Embryonic facial prominence (tissue), 1 donor: ENCODE data around the gene RBM33.

Experiments used
- DNase-seq: peaks from one replicate; pipeline ENCODE4 v3.0.0-alpha.2; 2016; ENCODE audit errors: extremely low spot score

Gene RBM33

GRCh38 chr7:155795951-155796350 is 151.5 kb downstream of the RBM33 start:
- no peak for DNase-seq

- no peak for DNase-seq
Measured at GRCh38 chr7:155796381-155797261, 152.2 kb downstream of the RBM33 start.

DNA sequence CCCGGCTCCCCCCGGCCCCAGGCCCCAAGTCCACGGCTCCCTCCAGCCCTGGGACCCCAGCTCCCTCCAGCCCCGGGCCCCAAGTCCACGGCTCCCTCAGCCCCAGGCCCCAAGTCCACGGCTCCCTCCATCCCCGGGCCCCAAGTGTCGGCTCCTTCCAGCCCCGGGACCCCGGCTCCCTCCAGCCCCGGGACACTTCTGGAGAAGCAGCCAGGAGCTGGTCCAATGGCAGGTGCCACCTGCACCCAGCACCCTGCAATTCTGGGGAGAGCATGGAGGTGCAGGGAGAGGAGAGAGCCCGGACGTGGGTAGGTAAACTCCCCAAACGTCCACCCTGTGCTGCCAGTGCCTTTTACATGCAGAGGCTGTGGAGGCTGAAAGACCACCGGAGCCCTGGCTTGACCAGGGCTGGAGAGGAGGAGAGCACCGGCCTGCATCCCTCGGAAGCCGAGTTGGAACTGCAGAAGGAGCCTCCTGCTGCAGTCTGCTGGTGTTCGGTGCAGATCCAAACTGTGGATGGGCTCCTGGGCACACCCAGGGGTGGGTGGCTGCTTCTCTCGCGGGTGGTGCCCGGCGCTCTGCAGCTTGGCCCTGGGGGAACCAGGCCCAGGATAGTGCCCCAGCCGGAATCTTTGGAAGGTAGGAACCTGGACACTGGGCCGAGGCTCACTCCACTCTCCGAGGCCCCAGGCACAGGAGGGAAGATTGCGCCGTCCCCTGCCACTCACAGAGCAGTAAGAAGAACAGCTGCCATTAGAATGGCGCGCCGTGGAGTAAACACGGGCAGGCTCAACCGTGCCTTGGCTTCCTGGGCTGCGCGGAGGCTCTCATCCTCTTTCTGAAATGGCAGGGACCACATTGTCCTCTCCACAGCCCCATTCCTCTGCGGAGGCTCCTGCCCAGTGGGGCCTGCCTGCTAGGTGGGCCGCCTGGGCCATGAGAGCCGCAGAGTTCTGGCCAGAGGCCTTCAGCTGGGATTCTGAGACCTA is 153.1 kb downstream of the RBM33 start:
- DNase-seq = no peak

- DNase-seq = no peak
Measured at GRCh38 chr7:155798673-155799439, 154.4 kb downstream of the RBM33 start.

GRCh38 chr7:155799514-155799913 is 155.1 kb downstream of the RBM33 start:
- DNase-seq = no peak

DNA sequence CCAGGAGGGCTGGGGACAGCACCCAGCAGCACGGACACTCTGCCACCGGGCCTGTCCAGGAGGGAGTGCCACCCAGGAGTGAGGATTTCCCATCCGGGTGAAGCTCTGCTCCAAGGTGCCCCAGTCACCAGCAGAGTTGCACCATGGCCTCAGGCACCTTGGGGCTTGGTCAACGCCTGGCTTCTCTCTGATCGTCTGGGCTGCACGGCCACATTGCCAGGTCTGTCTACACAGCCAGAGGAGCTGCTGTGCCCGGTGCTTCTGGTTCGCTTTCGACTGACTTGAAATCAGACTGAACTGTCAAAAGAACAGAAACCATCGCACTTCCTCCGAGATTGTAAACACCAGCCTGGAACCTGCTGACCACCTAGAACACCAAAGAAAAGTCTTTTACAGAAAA is 155.8 kb downstream of the RBM33 start:
- DNase-seq = no peak

GRCh38 chr7:155800741-155801267 is 156.3 kb downstream of the RBM33 start:
- no peak for DNase-seq

GRCh38 chr7:155802291-155802690 is 157.8 kb downstream of the RBM33 start:
- DNase-seq = no peak

GRCh38 chr7:155802906-155803417 is 158.5 kb downstream of the RBM33 start:
- no peak for DNase-seq

GRCh38 chr7:155803418-155804376 is 159.2 kb downstream of the RBM33 start:
- DNase-seq = no peak

- DNase-seq = no peak
Measured at GRCh38 chr7:155804431-155804831, 160.0 kb downstream of the RBM33 start.

- DNase-seq = no peak
Measured at GRCh38 chr7:155804897-155805825, 160.7 kb downstream of the RBM33 start.

DNA sequence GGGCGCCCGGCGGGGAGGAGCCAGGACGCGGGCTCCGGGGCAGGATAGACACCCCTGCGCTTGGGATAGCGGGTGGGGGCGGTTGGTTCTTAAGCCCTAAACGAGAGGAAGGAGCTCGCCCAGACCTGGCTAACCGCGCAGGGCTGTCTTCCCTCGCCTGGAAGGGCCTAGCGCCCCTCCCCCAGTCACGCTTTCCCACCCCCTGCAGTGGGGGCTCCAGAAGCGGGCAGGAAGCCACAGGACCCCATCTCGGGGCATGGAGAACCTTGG is 161.3 kb downstream of the RBM33 start:
- no peak for DNase-seq

DNA sequence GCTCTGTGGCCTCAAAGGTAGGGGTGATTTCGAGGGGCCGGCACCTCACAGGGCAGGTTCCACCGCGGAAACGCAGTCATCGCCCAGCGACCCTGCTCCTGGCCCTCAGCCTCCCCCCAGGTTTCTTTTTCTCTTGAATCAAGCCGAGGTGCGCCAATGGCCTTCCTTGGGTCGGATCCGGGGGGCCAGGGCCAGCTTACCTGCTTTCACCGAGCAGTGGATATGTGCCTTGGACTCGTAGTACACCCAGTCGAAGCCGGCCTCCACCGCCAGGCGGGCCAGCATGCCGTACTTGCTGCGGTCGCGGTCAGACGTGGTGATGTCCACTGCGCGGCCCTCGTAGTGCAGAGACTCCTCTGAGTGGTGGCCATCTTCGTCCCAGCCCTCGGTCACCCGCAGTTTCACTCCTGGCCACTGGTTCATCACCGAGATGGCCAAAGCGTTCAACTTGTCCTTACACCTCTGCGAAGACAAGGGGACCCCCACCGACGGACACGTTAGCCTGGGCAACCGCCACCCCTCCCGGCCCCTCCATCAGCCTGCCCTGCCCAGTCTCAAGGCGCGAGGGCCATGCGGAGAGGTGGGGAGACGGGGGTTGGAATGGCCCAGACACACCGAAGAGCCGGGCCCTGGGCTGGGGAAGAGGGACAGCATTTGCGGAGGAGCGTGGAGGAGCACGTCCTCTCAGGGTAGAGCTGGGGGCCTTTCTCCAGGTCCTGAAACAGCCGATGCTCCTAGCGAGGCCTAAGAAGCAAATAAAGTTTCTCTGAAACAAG is 161.8 kb downstream of the RBM33 start:
- no peak for DNase-seq

GRCh38 chr7:155807065-155807671 is 162.7 kb downstream of the RBM33 start:
- DNase-seq = no peak

DNA sequence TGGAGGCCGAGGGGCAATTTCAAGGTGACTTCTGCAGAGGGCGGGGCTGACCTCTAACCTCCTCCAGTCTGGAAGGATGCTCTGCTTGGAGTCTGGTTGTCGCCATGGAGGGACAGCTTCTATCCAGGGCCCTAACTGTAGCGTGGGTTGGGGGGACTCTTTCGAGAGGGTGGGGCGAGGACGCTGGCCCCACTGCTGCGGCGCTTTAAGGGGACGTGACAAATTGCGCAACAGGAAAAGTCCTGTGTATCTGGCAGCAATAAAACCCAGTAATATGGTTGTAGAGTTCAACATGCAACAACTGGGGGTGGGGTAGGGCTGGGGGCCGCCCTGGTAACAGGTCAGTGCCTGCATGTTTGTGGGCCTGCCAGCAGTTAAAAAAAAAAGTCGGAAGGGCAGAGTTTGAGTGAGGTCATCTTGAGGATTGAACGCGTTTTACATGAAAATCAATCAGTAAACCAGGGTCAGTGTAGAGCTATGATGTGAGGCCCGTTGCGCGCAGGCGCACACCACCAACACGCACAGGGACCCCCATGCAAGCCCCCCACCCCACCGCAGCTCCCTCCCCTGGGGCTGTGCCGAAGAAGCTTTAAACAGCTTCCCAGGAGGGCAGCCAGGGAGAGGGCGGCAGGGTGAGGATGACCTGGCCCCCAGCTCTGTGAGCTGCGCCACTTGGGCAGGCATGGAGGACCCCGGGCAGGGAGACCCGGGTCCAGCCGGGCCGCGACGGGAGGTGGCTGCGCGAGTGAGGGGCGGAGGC is 163.5 kb downstream of the RBM33 start:
- no peak for DNase-seq
